ENCODE results near the gene SPG7. TPM values are rescaled to one million over a fixed set of nuclear protein-coding genes. Genes with fewer than 3 reads are reported as not detected.

The SPG7 gene
- total and polyA plus RNA-seq, 2 of the 4 experiments (the other 2 are of a cell fraction) = 94.6 to 96.8 TPM

- in situ Hi-C loops (cut with MboI; ENCODE audit: low sequenced_read_pairs) = no loop called here
- no peak for DNase-seq
- POLR2A ChIA-PET (ENCODE audit: unreplicated experiment) = no interaction called here
These were observed 92.2 kb downstream of the SPG7 start for GRCh38 chr16:89600427-89600826.

More at GRCh38 chr16:89600427-89600826, 92.2 kb downstream of the SPG7 start:
- Histone ChIP-seq H2BK15ac (ENCODE audit: low read depth, low read length) (no peak overlapping the region), H2BK5ac (ENCODE audit: low read depth, low read length, poor library complexity, severe bottlenecking) (no peak overlapping the region), H3K27ac (ENCODE audit: insufficient read depth, low read length) (no peak overlapping the region), H2BK120ac (ENCODE audit: low read depth, low read length) (no peak overlapping the region), H4K91ac (ENCODE audit: insufficient read depth, low read depth, low read length) (no peak overlapping the region; the same call in 1 of the 2 replicates), H3K23ac (ENCODE audit: low read depth, low read length) (no peak overlapping the region), H3K27me3 (ENCODE audit: control insufficient read depth, insufficient read depth, low read length) (peaks cover under 1% of the 10 kb centered on the region; the same call in 1 of the 2 replicates), H2AFZ (replicated peaks; ENCODE audit: low read length, poor library complexity) (peak overlapping the region; percentile 40), H4K8ac (ENCODE audit: low read depth in 2 of 2, low read length in 2 of 2) (no peak overlapping the region), H2AK9ac (replicated peaks; ENCODE audit: low read depth, low read length, poor library complexity) (no peak overlapping the region), H3K4me3 (ENCODE audit: insufficient read depth, low read depth, low read length) (no peak overlapping the region), H2BK20ac (ENCODE audit: low read depth, low read length) (no peak overlapping the region), H3K4me2 (ENCODE audit: low read depth, low read length) (no peak overlapping the region), H3K14ac (replicated peaks; ENCODE audit: low read depth, low read length) (no peak overlapping the region), H3K9ac (ENCODE audit: low read depth, low read length) (no peak overlapping the region), H3K36me3 (ENCODE audit: control insufficient read depth, insufficient read depth, low read length) (no peaks in the 10 kb centered on the region; the same call in 1 of the 2 replicates), H4K5ac (ENCODE audit: low read depth, low read length) (no peak overlapping the region), H3K4me1 (ENCODE audit: control insufficient read depth, insufficient read depth, low read length) (peaks cover 12% of the 10 kb centered on the region), H3K79me1 (ENCODE audit: low read depth in 1 of 2, low read length in 2 of 2) (no peaks in the 10 kb centered on the region), H2AK5ac (ENCODE audit: low read depth, low read length) (0 out of 2 replicates have a peak overlapping the region, but pooled peaks have one; percentile 7), H3K4ac (ENCODE audit: low read depth, low read length) (no peak overlapping the region), H3K56ac (ENCODE audit: extremely low read depth, insufficient read depth, low read length) (no peak overlapping the region), H3K9me3 (ENCODE audit: control insufficient read depth, insufficient read depth, low read length) (no peaks in the 10 kb centered on the region), H3K18ac (ENCODE audit: low read depth, low read length) (no peak overlapping the region), H3K9me1 (ENCODE audit: insufficient read depth, low read length) (peaks cover 5% of the 10 kb centered on the region), H4K20me1 (ENCODE audit: insufficient read depth, low read length) (peaks cover 10% of the 10 kb centered on the region)
- 83% methylated on average over 8 of the region's 12 CpGs; no CpG with 5 or more reads in 1 of the 2 experiments for WGBS, 2 experiments (ENCODE audit: extremely low coverage in 2 of 2, insufficient read length in 1 of 2)
- TF ChIP-seq ELK1 (IDR thresholded peaks at IDR 0.05; ENCODE audit: borderline replicate concordance, low read depth, low read length) (no peak), MAFK (IDR thresholded peaks at IDR 0.05; ENCODE audit: low read depth, low read length) (no peak), RAD21 (IDR thresholded peaks at IDR 0.05; ENCODE audit: low read length) (no peak), CHD1 (IDR thresholded peaks at IDR 0.05; ENCODE audit: low read depth, low read length) (no peak), MXI1 (IDR thresholded peaks at IDR 0.05; ENCODE audit: borderline replicate concordance, low read depth, low read length) (no peak), MAZ (IDR thresholded peaks at IDR 0.05; ENCODE audit: borderline replicate concordance, low read depth, low read length) (no peak), NFE2L2 (IDR thresholded peaks at IDR 0.05; ENCODE audit: low read depth, low read length) (no peak), FOS (IDR thresholded peaks at IDR 0.05; ENCODE audit: low read depth, low read length) (no peak)
- intact Hi-C loops (cut with micrococcal nuclease) (no loop called here), dilution Hi-C loops (cut with HindIII; ENCODE audit: low sequenced_read_pairs, unreplicated experiment) (no loop called here)
- BruUV-seq (replicated peaks) = no TSS peak
- CTCF ChIA-PET = no interaction called here
- ATAC-seq (ENCODE audit: low read depth) = no peak

All from IMR-90 (cell line).